Measurements from ENCODE around the gene BCL11A.

BCL11A gene

GRCh38 chr2:60405271-60405919, 148.1 kb downstream of the BCL11A start:
- H3K27me3 ChIP-seq (ENCODE audit: insufficient read depth, low read depth, severe bottlenecking), result no peaks in the 10 kb centered on the region
- no peak for DNase-seq
- no peak overlapping the region for H3K27ac ChIP-seq
- no peaks in the 10 kb centered on the region for H3K36me3 ChIP-seq
- H3K9me3 ChIP-seq (ENCODE audit: severe bottlenecking), result no peaks in the 10 kb centered on the region
- no peak for TF ChIP-seq CTCF (IDR thresholded peaks at IDR 0.05; ENCODE audit: low read depth, low read length)
- no peak overlapping the region for H3K4me3 ChIP-seq (ENCODE audit: low read depth, low read length)

Data from WERI-Rb-1 (cell line).